NK-92 (cell line): ENCODE results near the gene SMARCC1.

Experiments used
- DNase-seq: peaks from one replicate; lab custom pipeline; 2025; ENCODE audit not compliant: unreplicated experiment; lab: John Stamatoyannopoulos, UW

The SMARCC1 gene

GRCh38 chr3:47590216-47590615 is 191.5 kb downstream of the SMARCC1 start:
- DNase-seq: no peak

GRCh38 chr3:47588587-47588986 is 193.1 kb downstream of the SMARCC1 start:
- no peak for DNase-seq

- DNase-seq: no peak
Measured at GRCh38 chr3:47588053-47588452, 193.6 kb downstream of the SMARCC1 start.

- no peak for DNase-seq
Measured at GRCh38 chr3:47586746-47587145, 194.9 kb downstream of the SMARCC1 start.

GRCh38 chr3:47583320-47584075 is 198.2 kb downstream of the SMARCC1 start:
- DNase-seq: no peak

- DNase-seq: no peak
Measured at GRCh38 chr3:47581835-47582234, 199.9 kb downstream of the SMARCC1 start.

GRCh38 chr3:47581422-47581821 is 200.3 kb downstream of the SMARCC1 start:
- DNase-seq: no peak

GRCh38 chr3:47580481-47580880 is 201.2 kb downstream of the SMARCC1 start:
- no peak for DNase-seq

- no peak for DNase-seq
Measured at GRCh38 chr3:47579875-47580274, 201.8 kb downstream of the SMARCC1 start.

GRCh38 chr3:47578691-47579632 is 202.7 kb downstream of the SMARCC1 start, which contains the start of gene CSPG5:
TSS of gene CSPG5 (minus strand) at chr3:47578865. CDS start at chr3:47578693, 172 bp downstream.
- no peak for DNase-seq

- no peak for DNase-seq
Measured at GRCh38 chr3:47578119-47578632, 203.5 kb downstream of the SMARCC1 start.

- no peak for DNase-seq
Measured at GRCh38 chr3:47577583-47578118, 204.0 kb downstream of the SMARCC1 start.

- DNase-seq: no peak
Measured at GRCh38 chr3:47573190-47574172, 208.2 kb downstream of the SMARCC1 start.

GRCh38 chr3:47571391-47572175 is 210.1 kb downstream of the SMARCC1 start:
- DNase-seq: no peak

- no peak for DNase-seq
Measured at GRCh38 chr3:47568901-47569300, 212.8 kb downstream of the SMARCC1 start.

GRCh38 chr3:47567149-47567548 is 214.5 kb downstream of the SMARCC1 start:
- no peak for DNase-seq

- DNase-seq: no peak
Measured at GRCh38 chr3:47566667-47567066, 215.0 kb downstream of the SMARCC1 start.

GRCh38 chr3:47565734-47566550 is 215.8 kb downstream of the SMARCC1 start:
- DNase-seq: no peak

GRCh38 chr3:47556351-47556750 is 225.3 kb downstream of the SMARCC1 start:
- no peak for DNase-seq
